ENCODE measurements around the gene RITA1. TPM values are rescaled to one million over a fixed set of nuclear protein-coding genes. Genes with fewer than 3 reads are reported as not detected.

RITA1 gene
- total and polyA plus RNA-seq, 2 donors (not counting 1 experiment from before 2014, with no cell fraction given), result 8.1 to 17.9 TPM

DNA sequence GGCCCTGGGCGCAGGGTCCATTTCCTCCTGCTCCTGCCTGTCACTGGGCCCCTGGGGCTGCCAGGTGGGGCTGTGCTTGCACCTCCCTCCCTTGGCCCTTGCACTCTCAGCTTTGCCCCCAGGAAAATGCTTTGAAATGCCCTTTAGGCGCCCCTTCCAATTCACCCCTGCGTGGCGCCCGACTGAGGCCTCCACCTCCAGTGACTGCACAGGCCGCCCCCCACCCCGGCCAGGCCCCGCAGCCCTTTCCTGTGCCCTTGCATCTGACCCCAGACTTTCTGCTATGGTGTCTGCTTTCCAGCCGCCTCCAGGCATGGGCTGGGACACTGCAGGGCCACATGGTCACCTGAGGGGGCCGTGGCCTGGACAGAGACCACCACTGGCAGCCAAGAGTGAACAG, 17.7 kb upstream of the RITA1 start:
- Histone ChIP-seq H4K20me1 (ENCODE audit: control insufficient read depth, insufficient read depth, low read length, poor library complexity, severe bottlenecking) (peaks cover 47% of the 10 kb centered on the region), H3K27ac (ENCODE audit: low read length in 2 of 2) (no peak overlapping the region), H3K9me3 (ENCODE audit: control extremely low read depth in 1 of 3, control insufficient read depth in 2 of 3, insufficient read depth in 1 of 3, low read length in 2 of 3) (peaks cover 0 to 1% (median 0%) of the 10 kb centered on the region in 3 donors), H3K4me2 (replicated peaks; ENCODE audit: low read depth, low read length, poor library complexity, severe bottlenecking) (no peak overlapping the region), H3K79me2 (ENCODE audit: control insufficient read depth, insufficient read depth, low read length) (peaks cover 22% of the 10 kb centered on the region), H3K9ac (ENCODE audit: low read length) (no peak overlapping the region), H3K4me1 (ENCODE audit: control insufficient read depth in 2 of 2, insufficient read depth in 2 of 2, low read length in 2 of 2) (peaks cover 6 to 12% of the 10 kb centered on the region in 2 donors), H3K4me3 (ENCODE audit: control extremely low read depth in 1 of 5, extremely low read depth in 1 of 5, insufficient read depth in 1 of 5, low read depth in 2 of 5, low read length in 4 of 5) (no peak overlapping the region), H2AFZ (ENCODE audit: insufficient read depth, low read depth, low read length, poor library complexity, severe bottlenecking) (no peak overlapping the region), H3K36me3 (replicated peaks in 1 of 2; ENCODE audit: control extremely low read depth in 1 of 2, control insufficient read depth in 1 of 2, extremely low read depth in 1 of 2, insufficient read depth in 2 of 2, low read length in 1 of 2) (peaks cover 7 to 93% of the 10 kb centered on the region in 2 experiments), H3K27me3 (replicated peaks in 1 of 4; ENCODE audit: control extremely low read depth in 1 of 4, control insufficient read depth in 3 of 4, insufficient read depth in 4 of 4, low read length in 3 of 4) (no peaks in the 10 kb centered on the region)
- 96% methylated on average over 10 of the region's 10 CpGs for WGBS (ENCODE audit: insufficient coverage)
- ChIA-PET CTCF (no interaction called here), POLR2A (no interaction called here)
- Mint-ChIP-seq H3K9me3 (ENCODE audit: insufficient read depth) (no peaks in the 10 kb centered on the region), H3K4me1 (peaks cover 23% of the 10 kb centered on the region), H3K27ac (no peak overlapping the region), H3K4me3 (no peak overlapping the region), H3K27me3 (no peaks in the 10 kb centered on the region)
- no peak for DNase-seq
- intact Hi-C loops (cut with micrococcal nuclease), result no loop called here
- no peak for ATAC-seq (ENCODE audit: low read depth)
- no peak for TF ChIP-seq EZH2 (IDR thresholded peaks at IDR 0.05; ENCODE audit: borderline replicate concordance, insufficient read depth, low read depth, low read length, poor library complexity, severe bottlenecking)
- TF ChIP-seq CTCF (IDR thresholded peaks at IDR 0.05), result no peak

GRCh38 chr12:113169697-113170096, 15.8 kb upstream of the RITA1 start:
- peaks cover 39% of the 10 kb centered on the region for H3K79me2 ChIP-seq (ENCODE audit: control insufficient read depth, insufficient read depth, low read length)
- DNase-seq (no peak), ATAC-seq (ENCODE audit: low read depth) (no peak)
- H3K9me3 Mint-ChIP-seq (ENCODE audit: insufficient read depth), result no peaks in the 10 kb centered on the region
- H3K27ac ChIP-seq (ENCODE audit: low read length in 2 of 2), result no peak overlapping the region
- no peak overlapping the region for H3K4me3 Mint-ChIP-seq
- H3K27me3 ChIP-seq (replicated peaks in 1 of 4; ENCODE audit: control extremely low read depth in 1 of 4, control insufficient read depth in 3 of 4, insufficient read depth in 4 of 4, low read length in 3 of 4), result no peaks in the 10 kb centered on the region
- intact Hi-C loops (cut with micrococcal nuclease), result loop anchor here (5.0 kb wide), 1 partner anchor 92 kb away; no protein-coding TSS in a partner anchor
- H3K9me3 ChIP-seq (ENCODE audit: control extremely low read depth in 1 of 3, control insufficient read depth in 2 of 3, insufficient read depth in 1 of 3, low read length in 2 of 3), result peaks cover 0 to 1% (median 0%) of the 10 kb centered on the region in 3 donors
- TF ChIP-seq CTCF (IDR thresholded peaks at IDR 0.05), result no peak
- TF ChIP-seq EZH2 (IDR thresholded peaks at IDR 0.05; ENCODE audit: borderline replicate concordance, insufficient read depth, low read depth, low read length, poor library complexity, severe bottlenecking), result no peak
- H3K4me2 ChIP-seq (replicated peaks; ENCODE audit: low read depth, low read length, poor library complexity, severe bottlenecking), result no peak overlapping the region
- H3K27ac Mint-ChIP-seq, result no peak overlapping the region
- H3K36me3 ChIP-seq (replicated peaks in 1 of 2; ENCODE audit: control extremely low read depth in 1 of 2, control insufficient read depth in 1 of 2, extremely low read depth in 1 of 2, insufficient read depth in 2 of 2, low read length in 1 of 2), result peaks cover 7 to 93% of the 10 kb centered on the region in 2 experiments
- POLR2A ChIA-PET, result no interaction called here
- H3K4me1 Mint-ChIP-seq, result peaks cover 35% of the 10 kb centered on the region
- H3K4me3 ChIP-seq (ENCODE audit: control extremely low read depth in 1 of 5, extremely low read depth in 1 of 5, insufficient read depth in 1 of 5, low read depth in 2 of 5, low read length in 4 of 5), result no peak overlapping the region
- WGBS (ENCODE audit: insufficient coverage), result 97% methylated on average over 9 of the region's 13 CpGs
- CTCF ChIA-PET, result interaction anchor here (1.6 to 8.0 kb wide), 4 partner anchors 14 to 119 kb away, joined by 3 to 127 read pairs (median 66); no protein-coding TSS in a partner anchor
- H3K4me1 ChIP-seq (ENCODE audit: control insufficient read depth in 2 of 2, insufficient read depth in 2 of 2, low read length in 2 of 2), result peaks cover 20 to 30% of the 10 kb centered on the region in 2 donors
- peaks cover 52% of the 10 kb centered on the region for H4K20me1 ChIP-seq (ENCODE audit: control insufficient read depth, insufficient read depth, low read length, poor library complexity, severe bottlenecking)
- H2AFZ ChIP-seq (ENCODE audit: insufficient read depth, low read depth, low read length, poor library complexity, severe bottlenecking), result no peak overlapping the region
- no peaks in the 10 kb centered on the region for H3K27me3 Mint-ChIP-seq
- no peak overlapping the region for H3K9ac ChIP-seq (ENCODE audit: low read length)
